Heart left ventricle (tissue), 16 donors: Measurements from ENCODE around the gene SFRP5. TPM values are rescaled to one million over a fixed set of nuclear protein-coding genes. Genes with fewer than 3 reads are reported as not detected.
A peak's percentile ranks its signal among the peaks of the same experiment; 100 is the strongest.

Source experiments
- ATAC-seq, 4 donors: fragments of 200-7000 bp; cut with Tn5 transposase; one replicate each; pipeline ENCODE4 v1.9.1; 2020 to 2022; ENCODE audit warnings: moderate library complexity in 4 of 4, mild to moderate bottlenecking in 3 of 4, moderate number of reproducible peaks in 1 of 4
- DNase-seq, 5 donors: peaks; one replicate each; pipeline ENCODE4 v3.0.0-alpha.2; 2020
- H3K27ac ChIP-seq, 12 donors: fragments of 200-600 bp; sonication (generic) in 4 of 12; one replicate each; pipeline versions ENCODE4 v1.5.0 to v1.8.0; 2016 to 2022; ENCODE audit warnings: mild to moderate bottlenecking in 2 of 12
- H3K27me3 ChIP-seq, 9 donors: fragments of 200-600 bp; sonication (generic) in 2 of 9; one replicate each; pipeline versions ENCODE4 v1.5.1 to v1.8.0; 2016 to 2022; ENCODE audit warnings: mild to moderate bottlenecking in 3 of 9
- H3K36me3 ChIP-seq, 9 donors: fragments of 200-600 bp; sonication (generic) in 2 of 9; one replicate each; pipeline versions ENCODE4 v1.5.0 to v1.8.0; 2018 to 2022; ENCODE audit warnings: mild to moderate bottlenecking in 2 of 9
- H3K4me1 ChIP-seq, 12 donors: fragments of 200-600 bp; sonication (generic) in 4 of 12; one replicate each; pipeline versions ENCODE4 v1.5.0 to v1.8.0; 2016 to 2022; ENCODE audit warnings: mild to moderate bottlenecking in 3 of 12
- H3K4me3 ChIP-seq, 12 donors: fragments of 200-600 bp; sonication (generic) in 4 of 12; one replicate each; pipeline versions ENCODE4 v1.5.0 to v1.8.0; 2017 to 2022; ENCODE audit warnings: mild to moderate bottlenecking in 9 of 12, moderate library complexity in 4 of 12
- H3K9me3 ChIP-seq, 12 donors: fragments of 200-600 bp; sonication (generic) in 4 of 12; one replicate each; pipeline versions ENCODE4 v1.5.0 to v1.8.0; 2016 to 2022; ENCODE audit warnings: mild to moderate bottlenecking in 1 of 12
- CTCF ChIP-seq, 12 donors: fragments of 200-600 bp; sonication (generic) in 4 of 12; IDR thresholded peaks; one replicate each; pipeline versions ENCODE4 v1.5.0 to v1.8.0; 2018 to 2022; ENCODE audit warnings: antibody characterized with exemption in 12 of 12, mild to moderate bottlenecking in 5 of 12
- POLR2A ChIP-seq, 2 donors: fragments of 450-650 bp; IDR thresholded peaks; one replicate each; pipeline ENCODE4 v1.6.1; 2017; ENCODE audit warnings: antibody characterized with exemption in 2 of 2, mild to moderate bottlenecking in 2 of 2, moderate library complexity in 2 of 2
- WGBS, 4 donors: extraction: QIAGEN DNeasy Blood & Tissue Kit in 2 of 4; methylation state at CpG; one replicate each; pipeline versions ENCODE4 v1.1.5 to v1.1.7; 2013 to 2018; 5-methylcytosine and 5-hydroxymethylcytosine counted together
- intact Hi-C, 10 donors: fragments of 100-400 bp; cut with DNase I; formaldehyde crosslinking; loops; one replicate each; pipeline versions ENCODE4 v1.11.1 to v1.14.2; 2022
- polyA plus RNA-seq, 2 donors: library from polyadenylated mRNA; stranded (reverse); fragments of 200-250 nt; gene quantifications; one replicate each; pipeline ENCODE4 v1.2.3, GENCODE V29; 2013
- total RNA-seq, 9 donors: library from RNA; depleted of rRNA in 2 of 9; stranded (reverse); fragments of >200 nt in 2 of 9; fragmentation: NEBNext Ultra II Directional in 3 of 9; extraction: Animal tissue kit (Norgen Biotek cat#: 25700) in 3 of 9; gene quantifications; one replicate each; pipeline versions ENCODE4 v1.1.0 to v1.2.4, GENCODE V29; 2016 to 2023
- donor health status: ischemic (EF 13 %, LVEDD 7.1; RV severe dilation, severe dysfunction).
- donor health status: healthy with polysubstance abuse.
- donor health status: DM: no; HTN: yes; CAD: no.
- donor health status: DM: no; HTN: no; CAD: no.
- donor health status: ischemic (EF 25% LVEDD 6.9; RV normal size, moderate dysfunction).
- donor health status: ischemic (EF 25% LVEDD 5.7; RV mildly dilated, moderate dysfunction).
- donor health status: healthy.
- donor health status: DM: yes; HTN: yes; CAD: no.
- donor health status: ischemic (EF 35%, LVEDD 5.7; RV mildly dilated, moderate dysfunction).
- donor health status: nonischemic (EF 11% LVEDD 7.7; RV severe dilation, severe dysfunction).
- donor health status: DM: yes; HTN: yes; CAD: no.
- donor health status: PGD.
- donor health status: ischemic (EF 29% LVEDD 5.4; RV normal size, mild dysfunction).
- donor health status: nonischemic (EF 23%, LVEDD 6.1; RV moderate dilation, normal function).

Gene SFRP5
- total and polyA plus RNA-seq, 11 donors, result 0.12 to 3.7 (median 1.3) TPM

DNA sequence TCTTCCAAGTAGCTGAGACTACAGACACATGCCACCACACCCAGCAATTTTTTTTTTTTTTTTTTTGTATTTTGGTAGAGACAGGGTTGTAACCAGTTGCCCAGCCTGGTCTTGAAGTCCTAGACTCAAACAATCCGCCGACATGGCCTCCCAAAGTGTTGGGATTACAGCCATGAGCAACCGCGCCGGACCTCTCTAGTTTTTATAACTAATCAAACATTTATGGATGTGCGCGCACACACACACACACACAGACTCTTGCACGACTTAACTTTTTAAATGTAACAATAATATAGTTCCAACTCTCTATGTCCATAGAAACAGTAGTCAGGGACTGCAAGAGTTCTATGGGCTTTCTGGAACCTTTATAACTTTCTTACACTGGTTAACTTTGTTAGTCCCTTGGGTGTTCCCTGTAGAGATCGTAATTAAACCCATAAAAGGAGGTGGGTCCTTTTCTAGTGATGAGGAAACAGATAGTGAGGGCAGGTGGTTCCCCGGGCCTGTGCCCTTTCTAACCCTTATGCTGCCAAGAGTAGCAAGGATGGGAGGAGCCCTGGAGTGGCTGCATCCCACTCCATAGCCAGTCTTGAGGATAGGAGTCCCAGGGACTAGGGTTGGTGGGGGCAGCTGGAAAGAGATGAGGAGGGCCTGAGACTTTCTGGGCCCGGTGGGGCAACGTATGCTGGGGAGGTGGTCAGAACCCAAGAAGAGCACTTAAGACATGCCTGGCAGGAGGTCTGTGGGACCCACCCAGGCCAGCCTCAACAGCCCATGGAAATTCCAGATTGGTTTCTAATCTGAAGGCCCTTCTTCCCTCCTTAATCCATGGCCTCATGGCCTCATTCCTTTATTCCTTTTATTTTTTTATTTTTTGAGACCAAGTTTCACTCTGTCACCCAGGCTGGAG, 49.7 kb downstream of the SFRP5 start:
- H3K9me3 ChIP-seq, result no peaks in the 10 kb centered on the region
- H3K4me3 ChIP-seq, result no peak overlapping the region
- H3K27me3 ChIP-seq, result no peaks in the 10 kb centered on the region
- no peak for ATAC-seq
- H3K4me1 ChIP-seq, result peaks cover 0 to 26% (median 15%) of the 10 kb centered on the region in 12 donors
- H3K27ac ChIP-seq, result peak overlapping the region in 1 of 12 donors; percentile 12
- TF ChIP-seq CTCF (IDR thresholded peaks at IDR 0.05), result no peak
- TF ChIP-seq POLR2A (IDR thresholded peaks at IDR 0.05), result no peak
- intact Hi-C loops, result no loop called here
- H3K36me3 ChIP-seq, result peaks cover 0 to 9% (median 0%) of the 10 kb centered on the region in 9 donors
- DNase-seq, result no peak
- 76 to 92% (median 87%) methylated on average over 12 of the region's 12 CpGs for WGBS, 4 donors

DNA sequence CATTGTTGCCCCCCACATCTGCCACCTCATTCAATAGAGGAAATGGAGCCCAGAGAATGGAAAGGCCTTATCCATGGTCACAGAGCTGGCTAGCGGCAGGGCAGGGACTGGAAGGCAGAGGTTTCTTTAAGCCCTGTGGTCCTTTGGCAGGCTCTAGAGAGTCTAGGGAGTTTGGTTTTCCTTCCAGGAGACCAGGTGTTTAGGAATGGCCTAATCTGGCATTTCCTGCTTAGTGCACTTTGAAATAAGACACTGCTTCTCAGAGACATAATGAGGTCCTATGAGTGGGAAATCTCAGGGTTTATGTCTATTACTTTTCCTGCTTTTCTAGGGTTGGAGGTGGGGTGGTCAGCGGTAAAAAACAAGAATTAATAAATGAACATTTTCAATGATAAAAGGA, 52.2 kb downstream of the SFRP5 start:
- WGBS, 4 donors, result 87 to 96% (median 90%) methylated on average over 2 of the region's 2 CpGs
- H3K27me3 ChIP-seq, result no peaks in the 10 kb centered on the region
- ATAC-seq (no peak), DNase-seq (no peak)
- no peak for TF ChIP-seq POLR2A (IDR thresholded peaks at IDR 0.05)
- TF ChIP-seq CTCF (IDR thresholded peaks at IDR 0.05), result no peak
- H3K9me3 ChIP-seq, result no peaks in the 10 kb centered on the region
- peak overlapping the region in 3 of 12 donors; percentile 25 to 71 (median 26) for H3K27ac ChIP-seq
- H3K36me3 ChIP-seq, result peaks cover 0 to 20% (median 0%) of the 10 kb centered on the region in 9 donors
- peaks cover 0 to 50% (median 18%) of the 10 kb centered on the region in 12 donors for H3K4me1 ChIP-seq
- no peak overlapping the region for H3K4me3 ChIP-seq
- intact Hi-C loops, result no loop called here

- TF ChIP-seq CTCF (IDR thresholded peaks at IDR 0.05) (no peak), POLR2A (IDR thresholded peaks at IDR 0.05) (no peak)
- peaks cover 0 to 20% (median 0%) of the 10 kb centered on the region in 9 donors for H3K36me3 ChIP-seq
- no peak for ATAC-seq
- peak overlapping the region in 6 of 12 donors; percentile 25 to 71 (median 28) for H3K27ac ChIP-seq
- no peak overlapping the region for H3K4me3 ChIP-seq
- intact Hi-C loops, result no loop called here
- 46 to 58% (median 54%) methylated on average over 8 of the region's 8 CpGs for WGBS, 4 donors
- H3K9me3 ChIP-seq, result no peaks in the 10 kb centered on the region
- peaks cover 0 to 50% (median 22%) of the 10 kb centered on the region in 12 donors for H3K4me1 ChIP-seq
- no peak for DNase-seq
- H3K27me3 ChIP-seq, result no peaks in the 10 kb centered on the region
Observed at GRCh38 chr10:97718659-97719142, 53.1 kb downstream of the SFRP5 start.

- H3K27ac ChIP-seq, result peak overlapping the region in 6 of 12 donors; percentile 25 to 71 (median 28)
- TF ChIP-seq CTCF (IDR thresholded peaks at IDR 0.05) (no peak), POLR2A (IDR thresholded peaks at IDR 0.05) (no peak)
- no peak for ATAC-seq
- peaks cover 0 to 20% (median 0%) of the 10 kb centered on the region in 9 donors for H3K36me3 ChIP-seq
- peaks cover 0 to 52% (median 25%) of the 10 kb centered on the region in 12 donors for H3K4me1 ChIP-seq
- no peaks in the 10 kb centered on the region for H3K27me3 ChIP-seq
- H3K9me3 ChIP-seq, result no peaks in the 10 kb centered on the region
- H3K4me3 ChIP-seq, result no peak overlapping the region
- 54 to 72% (median 66%) methylated on average over 6 of the region's 6 CpGs for WGBS, 4 donors
- no peak for DNase-seq
- intact Hi-C loops, result no loop called here
Observed at GRCh38 chr10:97718178-97718577, 53.6 kb downstream of the SFRP5 start.
